ENCODE results near the gene MAFG. TPM values are rescaled to one million over a fixed set of nuclear protein-coding genes. Genes with fewer than 3 reads are reported as not detected.

The MAFG gene
- total and polyA plus RNA-seq, 9 of the 15 experiments (the other 6 are each of a cell fraction or from before 2014, with no cell fraction given): 1.1 to 58.1 (median 24.9) TPM

DNA sequence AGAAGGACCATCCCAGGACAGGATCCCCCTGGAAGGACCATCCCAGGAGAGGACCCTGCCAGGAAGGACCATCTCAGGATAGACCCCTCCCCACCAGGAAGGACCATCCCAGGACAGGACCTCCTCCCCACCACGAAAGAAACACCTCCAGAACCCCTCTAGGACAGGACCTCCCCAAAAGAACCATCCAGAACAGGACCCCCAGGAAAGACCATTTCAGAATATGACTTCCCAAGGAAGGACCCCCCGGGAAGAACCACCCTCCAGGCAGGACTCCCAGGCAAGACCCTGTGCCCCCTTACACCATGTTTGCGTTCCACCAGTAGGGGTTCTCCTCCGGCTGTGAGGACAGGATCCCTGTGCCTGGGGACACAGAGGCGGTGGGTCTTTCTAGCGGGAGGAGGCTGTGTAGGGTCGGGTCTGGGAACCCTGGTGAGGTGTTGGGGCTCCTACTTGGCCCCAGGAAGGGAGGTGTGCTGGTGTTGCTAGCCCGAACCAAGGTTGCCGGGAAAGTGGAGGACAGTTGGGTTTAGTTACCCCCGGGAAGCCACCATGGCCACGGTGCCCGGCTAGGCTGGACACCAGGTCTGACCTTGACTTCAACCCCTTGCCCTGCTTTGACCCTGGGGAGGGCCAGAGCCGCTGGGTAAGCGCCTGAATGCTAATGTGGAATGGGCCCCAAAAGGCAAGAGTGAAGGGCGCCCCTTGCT, 31.3 kb upstream of the MAFG start (continued):
- TF ChIP-seq, protein P1, sequence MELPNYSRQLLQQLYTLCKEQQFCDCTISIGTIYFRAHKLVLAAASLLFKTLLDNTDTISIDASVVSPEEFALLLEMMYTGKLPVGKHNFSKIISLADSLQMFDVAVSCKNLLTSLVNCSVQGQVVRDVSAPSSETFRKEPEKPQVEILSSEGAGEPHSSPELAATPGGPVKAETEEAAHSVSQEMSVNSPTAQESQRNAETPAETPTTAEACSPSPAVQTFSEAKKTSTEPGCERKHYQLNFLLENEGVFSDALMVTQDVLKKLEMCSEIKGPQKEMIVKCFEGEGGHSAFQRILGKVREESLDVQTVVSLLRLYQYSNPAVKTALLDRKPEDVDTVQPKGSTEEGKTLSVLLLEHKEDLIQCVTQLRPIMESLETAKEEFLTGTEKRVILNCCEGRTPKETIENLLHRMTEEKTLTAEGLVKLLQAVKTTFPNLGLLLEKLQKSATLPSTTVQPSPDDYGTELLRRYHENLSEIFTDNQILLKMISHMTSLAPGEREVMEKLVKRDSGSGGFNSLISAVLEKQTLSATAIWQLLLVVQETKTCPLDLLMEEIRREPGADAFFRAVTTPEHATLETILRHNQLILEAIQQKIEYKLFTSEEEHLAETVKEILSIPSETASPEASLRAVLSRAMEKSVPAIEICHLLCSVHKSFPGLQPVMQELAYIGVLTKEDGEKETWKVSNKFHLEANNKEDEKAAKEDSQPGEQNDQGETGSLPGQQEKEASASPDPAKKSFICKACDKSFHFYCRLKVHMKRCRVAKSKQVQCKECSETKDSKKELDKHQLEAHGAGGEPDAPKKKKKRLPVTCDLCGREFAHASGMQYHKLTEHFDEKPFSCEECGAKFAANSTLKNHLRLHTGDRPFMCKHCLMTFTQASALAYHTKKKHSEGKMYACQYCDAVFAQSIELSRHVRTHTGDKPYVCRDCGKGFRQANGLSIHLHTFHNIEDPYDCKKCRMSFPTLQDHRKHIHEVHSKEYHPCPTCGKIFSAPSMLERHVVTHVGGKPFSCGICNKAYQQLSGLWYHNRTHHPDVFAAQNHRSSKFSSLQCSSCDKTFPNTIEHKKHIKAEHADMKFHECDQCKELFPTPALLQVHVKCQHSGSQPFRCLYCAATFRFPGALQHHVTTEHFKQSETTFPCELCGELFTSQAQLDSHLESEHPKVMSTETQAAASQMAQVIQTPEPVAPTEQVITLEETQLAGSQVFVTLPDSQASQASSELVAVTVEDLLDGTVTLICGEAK (IDR thresholded peaks at IDR 0.05): peak; percentile 70
- TF ChIP-seq, protein P1 (CRISPR knock-in tag; IDR thresholded peaks at IDR 0.05): no peak
- TF ChIP-seq POU5F1 (IDR thresholded peaks at IDR 0.05; ENCODE audit: borderline replicate concordance, low read depth, low read length, partially characterized antibody) (no peak), BCL6 (CRISPR knock-in tag; IDR thresholded peaks at IDR 0.05) (no peak), ZFP1 (CRISPR knock-in tag; IDR thresholded peaks at IDR 0.05) (no peak), EHMT2 (IDR thresholded peaks at IDR 0.05) (no peak)
- TF ChIP-seq, protein P2, sequence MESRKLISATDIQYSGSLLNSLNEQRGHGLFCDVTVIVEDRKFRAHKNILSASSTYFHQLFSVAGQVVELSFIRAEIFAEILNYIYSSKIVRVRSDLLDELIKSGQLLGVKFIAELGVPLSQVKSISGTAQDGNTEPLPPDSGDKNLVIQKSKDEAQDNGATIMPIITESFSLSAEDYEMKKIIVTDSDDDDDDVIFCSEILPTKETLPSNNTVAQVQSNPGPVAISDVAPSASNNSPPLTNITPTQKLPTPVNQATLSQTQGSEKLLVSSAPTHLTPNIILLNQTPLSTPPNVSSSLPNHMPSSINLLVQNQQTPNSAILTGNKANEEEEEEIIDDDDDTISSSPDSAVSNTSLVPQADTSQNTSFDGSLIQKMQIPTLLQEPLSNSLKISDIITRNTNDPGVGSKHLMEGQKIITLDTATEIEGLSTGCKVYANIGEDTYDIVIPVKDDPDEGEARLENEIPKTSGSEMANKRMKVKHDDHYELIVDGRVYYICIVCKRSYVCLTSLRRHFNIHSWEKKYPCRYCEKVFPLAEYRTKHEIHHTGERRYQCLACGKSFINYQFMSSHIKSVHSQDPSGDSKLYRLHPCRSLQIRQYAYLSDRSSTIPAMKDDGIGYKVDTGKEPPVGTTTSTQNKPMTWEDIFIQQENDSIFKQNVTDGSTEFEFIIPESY (CRISPR knock-in tag; IDR thresholded peaks at IDR 0.05): peak; percentile 45; the same call in 1 of the 2 replicates
- TF ChIP-seq, protein P3, sequence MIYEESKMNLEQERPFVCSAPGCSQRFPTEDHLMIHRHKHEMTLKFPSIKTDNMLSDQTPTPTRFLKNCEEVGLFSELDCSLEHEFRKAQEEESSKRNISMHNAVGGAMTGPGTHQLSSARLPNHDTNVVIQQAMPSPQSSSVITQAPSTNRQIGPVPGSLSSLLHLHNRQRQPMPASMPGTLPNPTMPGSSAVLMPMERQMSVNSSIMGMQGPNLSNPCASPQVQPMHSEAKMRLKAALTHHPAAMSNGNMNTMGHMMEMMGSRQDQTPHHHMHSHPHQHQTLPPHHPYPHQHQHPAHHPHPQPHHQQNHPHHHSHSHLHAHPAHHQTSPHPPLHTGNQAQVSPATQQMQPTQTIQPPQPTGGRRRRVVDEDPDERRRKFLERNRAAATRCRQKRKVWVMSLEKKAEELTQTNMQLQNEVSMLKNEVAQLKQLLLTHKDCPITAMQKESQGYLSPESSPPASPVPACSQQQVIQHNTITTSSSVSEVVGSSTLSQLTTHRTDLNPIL (CRISPR knock-in tag; IDR thresholded peaks at IDR 0.05): no peak
- TF ChIP-seq, protein P4, sequence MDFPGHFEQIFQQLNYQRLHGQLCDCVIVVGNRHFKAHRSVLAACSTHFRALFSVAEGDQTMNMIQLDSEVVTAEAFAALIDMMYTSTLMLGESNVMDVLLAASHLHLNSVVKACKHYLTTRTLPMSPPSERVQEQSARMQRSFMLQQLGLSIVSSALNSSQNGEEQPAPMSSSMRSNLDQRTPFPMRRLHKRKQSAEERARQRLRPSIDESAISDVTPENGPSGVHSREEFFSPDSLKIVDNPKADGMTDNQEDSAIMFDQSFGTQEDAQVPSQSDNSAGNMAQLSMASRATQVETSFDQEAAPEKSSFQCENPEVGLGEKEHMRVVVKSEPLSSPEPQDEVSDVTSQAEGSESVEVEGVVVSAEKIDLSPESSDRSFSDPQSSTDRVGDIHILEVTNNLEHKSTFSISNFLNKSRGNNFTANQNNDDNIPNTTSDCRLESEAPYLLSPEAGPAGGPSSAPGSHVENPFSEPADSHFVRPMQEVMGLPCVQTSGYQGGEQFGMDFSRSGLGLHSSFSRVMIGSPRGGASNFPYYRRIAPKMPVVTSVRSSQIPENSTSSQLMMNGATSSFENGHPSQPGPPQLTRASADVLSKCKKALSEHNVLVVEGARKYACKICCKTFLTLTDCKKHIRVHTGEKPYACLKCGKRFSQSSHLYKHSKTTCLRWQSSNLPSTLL (IDR thresholded peaks at IDR 0.05): 0 out of 2 replicates have a peak, but pooled peaks have one; percentile 29
- TF ChIP-seq, protein P5, sequence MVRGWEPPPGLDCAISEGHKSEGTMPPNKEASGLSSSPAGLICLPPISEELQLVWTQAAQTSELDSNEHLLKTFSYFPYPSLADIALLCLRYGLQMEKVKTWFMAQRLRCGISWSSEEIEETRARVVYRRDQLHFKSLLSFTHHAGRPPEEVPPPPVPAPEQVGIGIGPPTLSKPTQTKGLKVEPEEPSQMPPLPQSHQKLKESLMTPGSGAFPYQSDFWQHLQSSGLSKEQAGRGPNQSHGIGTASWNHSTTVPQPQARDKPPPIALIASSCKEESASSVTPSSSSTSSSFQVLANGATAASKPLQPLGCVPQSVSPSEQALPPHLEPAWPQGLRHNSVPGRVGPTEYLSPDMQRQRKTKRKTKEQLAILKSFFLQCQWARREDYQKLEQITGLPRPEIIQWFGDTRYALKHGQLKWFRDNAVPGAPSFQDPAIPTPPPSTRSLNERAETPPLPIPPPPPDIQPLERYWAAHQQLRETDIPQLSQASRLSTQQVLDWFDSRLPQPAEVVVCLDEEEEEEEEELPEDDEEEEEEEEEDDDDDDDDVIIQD (CRISPR knock-in tag; IDR thresholded peaks at IDR 0.05): 0 out of 2 replicates have a peak, but pooled peaks have one; percentile 0
